Stimulated activated CD4-positive, alpha-beta T cell treated with anti-CD3 and anti-CD28 coated beads, TNF-alpha, amount 100 ng/mL, for 1 hour (primary cell): ENCODE measurements around the gene OBP2A.
"Not testable (repeated sequence)": the region's sequence is repeated elsewhere in the genome, so short reads cannot be mapped to it uniquely, and the experiment has no call there.

Source experiments
- DNase-seq, 3 donors: peaks; one replicate each; pipeline ENCODE4 v3.0.0-alpha.2; 2020; ENCODE audit warnings: low read depth in 3 of 3, low spot score in 1 of 3

Gene OBP2A

GRCh38 chr9:135509458-135509857 is 36.5 kb upstream of the OBP2A start:
- DNase-seq = no peak

GRCh38 chr9:135512241-135512603 is 33.7 kb upstream of the OBP2A start:
- no peak for DNase-seq

- DNase-seq = no peak
Measured at GRCh38 chr9:135512904-135513303, 33.0 kb upstream of the OBP2A start.

GRCh38 chr9:135513351-135513846 is 32.5 kb upstream of the OBP2A start:
- no peak for DNase-seq

- not testable (repeated sequence) for DNase-seq
Measured at GRCh38 chr9:135513906-135514305, 32.0 kb upstream of the OBP2A start.

- no peak for DNase-seq
Measured at GRCh38 chr9:135514342-135515082, 31.4 kb upstream of the OBP2A start.

GRCh38 chr9:135515083-135515951 is 30.6 kb upstream of the OBP2A start:
- DNase-seq = no peak

GRCh38 chr9:135516132-135516860 is 29.6 kb upstream of the OBP2A start:
- no peak for DNase-seq

- DNase-seq = no peak
Measured at GRCh38 chr9:135517407-135517822, 28.5 kb upstream of the OBP2A start.

GRCh38 chr9:135519179-135519971 is 26.6 kb upstream of the OBP2A start:
- no peak for DNase-seq

GRCh38 chr9:135520916-135521607 is 24.9 kb upstream of the OBP2A start, which contains the start of gene LCN1:
LCN1 (plus strand) TSS chr9:135521440; CDS start chr9:135521498, 58 bp downstream.
- DNase-seq = no peak

- no peak for DNase-seq
Measured at GRCh38 chr9:135521608-135522095, 24.3 kb upstream of the OBP2A start.

- no peak for DNase-seq
Measured at GRCh38 chr9:135522137-135522877, 23.6 kb upstream of the OBP2A start.

- DNase-seq = no peak
Measured at GRCh38 chr9:135522931-135523330, 23.0 kb upstream of the OBP2A start.

GRCh38 chr9:135523521-135524129 is 22.3 kb upstream of the OBP2A start:
- no peak for DNase-seq

GRCh38 chr9:135524130-135524861 is 21.6 kb upstream of the OBP2A start:
- no peak for DNase-seq

GRCh38 chr9:135525241-135526088 is 20.5 kb upstream of the OBP2A start:
- DNase-seq = no peak
